ENCODE results near the gene ADH5. TPM values are rescaled to one million over a fixed set of nuclear protein-coding genes. Genes with fewer than 3 reads are reported as not detected.

The ADH5 gene
- total and polyA plus RNA-seq, 9 donors: 79.5 to 227 (median 161) TPM

DNA sequence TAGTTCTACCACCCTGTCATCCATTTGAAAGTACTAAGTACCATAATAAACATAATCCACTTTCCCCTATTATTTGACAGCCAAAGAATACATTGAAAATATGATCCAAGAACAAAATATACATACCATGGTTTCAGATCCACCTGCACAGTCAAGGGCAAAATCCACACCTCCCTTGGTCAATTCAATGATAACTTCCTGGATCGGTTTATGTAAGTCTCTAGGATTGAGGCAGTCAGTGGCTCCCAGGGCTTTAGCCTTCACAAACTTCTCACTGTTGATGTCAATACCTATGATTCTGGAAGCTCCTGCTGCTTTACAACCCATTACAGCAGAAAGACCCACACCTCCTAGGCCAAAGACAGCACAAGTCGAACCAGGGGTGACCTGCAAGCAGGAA is 42.8 kb upstream of the ADH5 start:
- no peaks in the 10 kb centered on the region for H3K27me3 ChIP-seq
- H3K36me3 ChIP-seq: no peaks in the 10 kb centered on the region
- no peaks in the 10 kb centered on the region for H3K9me3 ChIP-seq
- H3K4me3 ChIP-seq: no peak overlapping the region
- TF ChIP-seq, protein P1, sequence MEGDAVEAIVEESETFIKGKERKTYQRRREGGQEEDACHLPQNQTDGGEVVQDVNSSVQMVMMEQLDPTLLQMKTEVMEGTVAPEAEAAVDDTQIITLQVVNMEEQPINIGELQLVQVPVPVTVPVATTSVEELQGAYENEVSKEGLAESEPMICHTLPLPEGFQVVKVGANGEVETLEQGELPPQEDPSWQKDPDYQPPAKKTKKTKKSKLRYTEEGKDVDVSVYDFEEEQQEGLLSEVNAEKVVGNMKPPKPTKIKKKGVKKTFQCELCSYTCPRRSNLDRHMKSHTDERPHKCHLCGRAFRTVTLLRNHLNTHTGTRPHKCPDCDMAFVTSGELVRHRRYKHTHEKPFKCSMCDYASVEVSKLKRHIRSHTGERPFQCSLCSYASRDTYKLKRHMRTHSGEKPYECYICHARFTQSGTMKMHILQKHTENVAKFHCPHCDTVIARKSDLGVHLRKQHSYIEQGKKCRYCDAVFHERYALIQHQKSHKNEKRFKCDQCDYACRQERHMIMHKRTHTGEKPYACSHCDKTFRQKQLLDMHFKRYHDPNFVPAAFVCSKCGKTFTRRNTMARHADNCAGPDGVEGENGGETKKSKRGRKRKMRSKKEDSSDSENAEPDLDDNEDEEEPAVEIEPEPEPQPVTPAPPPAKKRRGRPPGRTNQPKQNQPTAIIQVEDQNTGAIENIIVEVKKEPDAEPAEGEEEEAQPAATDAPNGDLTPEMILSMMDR (IDR thresholded peaks at IDR 0.05): no peak
- no peak for TF ChIP-seq EP300 (IDR thresholded peaks at IDR 0.05)
- TF ChIP-seq POLR2A (IDR thresholded peaks at IDR 0.05): no peak
- DNase-seq: no peak
- H3K4me1 ChIP-seq (ENCODE audit: insufficient read depth): no peaks in the 10 kb centered on the region
- H3K27ac ChIP-seq: no peak overlapping the region
- intact Hi-C loops (cut with DNase I): no loop called here
- 38 to 42% (median 41%) methylated on average over 2 of the region's 2 CpGs for whole genome bisulfite sequencing, 3 donors

DNA sequence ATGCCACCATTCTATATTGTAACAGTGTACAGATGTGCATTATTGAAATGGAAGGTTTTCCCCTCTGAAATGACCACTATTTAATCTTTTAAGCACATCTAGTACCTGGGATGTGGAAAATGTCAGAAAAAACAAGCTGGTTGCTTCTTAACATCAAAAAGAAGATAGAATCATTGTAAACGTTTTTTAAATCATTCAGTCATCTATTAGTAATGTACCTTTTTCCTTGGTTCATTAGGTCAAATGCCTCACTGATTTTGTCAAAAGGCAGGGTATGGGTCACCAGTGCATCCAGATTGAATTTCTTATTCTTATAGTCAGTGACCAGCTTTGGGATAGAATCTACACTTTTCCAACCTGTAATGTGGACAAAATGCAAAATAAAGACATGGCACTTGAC is 37.8 kb upstream of the ADH5 start:
- no peaks in the 10 kb centered on the region for H3K9me3 ChIP-seq
- DNase-seq: no peak
- intact Hi-C loops (cut with DNase I): loop anchor here in 1 of 4 donors (10.0 kb wide), 1 partner anchor 278 kb away; no protein-coding TSS in a partner anchor
- H3K27ac ChIP-seq: no peak overlapping the region
- no peak overlapping the region for H3K4me3 ChIP-seq
- 57 to 62% (median 58%) methylated on average over 1 of the region's 1 CpG for WGBS, 3 donors
- H3K4me1 ChIP-seq (ENCODE audit: insufficient read depth): no peaks in the 10 kb centered on the region
- no peaks in the 10 kb centered on the region for H3K36me3 ChIP-seq
- H3K27me3 ChIP-seq: no peaks in the 10 kb centered on the region
- TF ChIP-seq POLR2A (IDR thresholded peaks at IDR 0.05): no peak
- TF ChIP-seq, protein P1 (IDR thresholded peaks at IDR 0.05): no peak
- no peak for TF ChIP-seq EP300 (IDR thresholded peaks at IDR 0.05)

- Histone ChIP-seq H3K36me3 (no peaks in the 10 kb centered on the region), H3K27me3 (no peaks in the 10 kb centered on the region), H3K4me1 (ENCODE audit: insufficient read depth) (no peaks in the 10 kb centered on the region), H3K9me3 (no peaks in the 10 kb centered on the region), H3K27ac (no peak overlapping the region), H3K4me3 (no peak overlapping the region)
- intact Hi-C loops (cut with DNase I): loop anchor here in 2 of 4 donors (5.0 to 10.0 kb wide), 2 partner anchors 284 to 286 kb away; no protein-coding TSS in a partner anchor
- no peak for DNase-seq
- WGBS, 3 donors: 67 to 76% (median 72%) methylated on average over 4 of the region's 4 CpGs
- TF ChIP-seq, protein P1 (IDR thresholded peaks at IDR 0.05): no peak
- TF ChIP-seq POLR2A (IDR thresholded peaks at IDR 0.05): no peak
- no peak for TF ChIP-seq EP300 (IDR thresholded peaks at IDR 0.05)
These were observed 32.4 kb upstream of the ADH5 start for GRCh38 chr4:99121008-99121407.

GRCh38 chr4:99120501-99120900 is 31.9 kb upstream of the ADH5 start:
- no peak overlapping the region for H3K4me3 ChIP-seq
- H3K9me3 ChIP-seq: no peaks in the 10 kb centered on the region
- no peaks in the 10 kb centered on the region for H3K27me3 ChIP-seq
- TF ChIP-seq EP300 (IDR thresholded peaks at IDR 0.05): no peak
- TF ChIP-seq, protein P1 (IDR thresholded peaks at IDR 0.05): no peak
- no peak for TF ChIP-seq POLR2A (IDR thresholded peaks at IDR 0.05)
- no peaks in the 10 kb centered on the region for H3K4me1 ChIP-seq (ENCODE audit: insufficient read depth)
- no peaks in the 10 kb centered on the region for H3K36me3 ChIP-seq
- no peak overlapping the region for H3K27ac ChIP-seq
- 95 to 98% (median 97%) methylated on average over 5 of the region's 5 CpGs for WGBS, 3 donors
- DNase-seq: no peak
- intact Hi-C loops (cut with DNase I): loop anchor here in 2 of 4 donors (5.0 to 10.0 kb wide), 2 partner anchors 284 to 287 kb away; no protein-coding TSS in a partner anchor
